Measurements from ENCODE around the gene ARHGAP10.

The ARHGAP10 gene, protein sequence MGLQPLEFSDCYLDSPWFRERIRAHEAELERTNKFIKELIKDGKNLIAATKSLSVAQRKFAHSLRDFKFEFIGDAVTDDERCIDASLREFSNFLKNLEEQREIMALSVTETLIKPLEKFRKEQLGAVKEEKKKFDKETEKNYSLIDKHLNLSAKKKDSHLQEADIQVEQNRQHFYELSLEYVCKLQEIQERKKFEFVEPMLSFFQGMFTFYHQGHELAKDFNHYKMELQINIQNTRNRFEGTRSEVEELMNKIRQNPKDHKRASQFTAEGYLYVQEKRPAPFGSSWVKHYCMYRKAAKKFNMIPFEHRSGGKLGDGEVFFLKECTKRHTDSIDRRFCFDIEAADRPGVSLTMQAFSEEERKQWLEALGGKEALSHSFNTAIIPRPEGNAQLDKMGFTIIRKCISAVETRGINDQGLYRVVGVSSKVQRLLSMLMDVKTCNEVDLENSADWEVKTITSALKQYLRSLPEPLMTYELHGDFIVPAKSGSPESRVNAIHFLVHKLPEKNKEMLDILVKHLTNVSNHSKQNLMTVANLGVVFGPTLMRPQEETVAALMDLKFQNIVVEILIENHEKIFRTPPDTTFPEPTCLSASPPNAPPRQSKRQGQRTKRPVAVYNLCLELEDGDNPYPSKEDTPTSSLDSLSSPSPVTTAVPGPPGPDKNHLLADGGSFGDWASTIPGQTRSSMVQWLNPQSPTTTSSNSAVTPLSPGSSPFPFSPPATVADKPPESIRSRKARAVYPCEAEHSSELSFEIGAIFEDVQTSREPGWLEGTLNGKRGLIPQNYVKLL

GRCh38 chr4:147731580-147732517, at the start of gene ARHGAP10:
TSS of gene ARHGAP10 (plus strand) at chr4:147732088. CDS start at chr4:147732302, 214 bp downstream.
- DNase-seq (ENCODE audit: low read depth) = peak; percentile 80

DNA sequence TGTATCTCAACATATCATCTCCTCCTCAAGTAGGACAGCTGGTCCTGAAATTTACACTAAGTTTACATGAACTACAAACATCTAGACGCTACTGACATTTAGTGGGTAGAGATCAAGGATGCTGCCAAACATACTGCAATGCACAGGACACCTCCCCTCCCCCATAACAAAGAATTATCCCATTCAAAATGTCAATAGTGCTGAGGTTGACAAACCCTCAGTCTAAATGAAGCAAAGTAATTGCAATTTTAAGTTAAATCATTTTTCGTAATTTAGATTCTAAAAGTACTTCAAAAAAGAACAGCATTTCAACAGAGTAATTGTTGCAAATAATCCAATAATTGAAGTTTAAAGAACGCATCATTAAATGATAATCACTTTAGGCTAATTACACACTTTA, 49.1 kb upstream of the ARHGAP10 start:
- peak; percentile 18 for DNase-seq (ENCODE audit: low read depth)

GRCh38 chr4:147683188-147683591, 48.7 kb upstream of the ARHGAP10 start:
- peak; percentile 44 for DNase-seq (ENCODE audit: low read depth)

DNA sequence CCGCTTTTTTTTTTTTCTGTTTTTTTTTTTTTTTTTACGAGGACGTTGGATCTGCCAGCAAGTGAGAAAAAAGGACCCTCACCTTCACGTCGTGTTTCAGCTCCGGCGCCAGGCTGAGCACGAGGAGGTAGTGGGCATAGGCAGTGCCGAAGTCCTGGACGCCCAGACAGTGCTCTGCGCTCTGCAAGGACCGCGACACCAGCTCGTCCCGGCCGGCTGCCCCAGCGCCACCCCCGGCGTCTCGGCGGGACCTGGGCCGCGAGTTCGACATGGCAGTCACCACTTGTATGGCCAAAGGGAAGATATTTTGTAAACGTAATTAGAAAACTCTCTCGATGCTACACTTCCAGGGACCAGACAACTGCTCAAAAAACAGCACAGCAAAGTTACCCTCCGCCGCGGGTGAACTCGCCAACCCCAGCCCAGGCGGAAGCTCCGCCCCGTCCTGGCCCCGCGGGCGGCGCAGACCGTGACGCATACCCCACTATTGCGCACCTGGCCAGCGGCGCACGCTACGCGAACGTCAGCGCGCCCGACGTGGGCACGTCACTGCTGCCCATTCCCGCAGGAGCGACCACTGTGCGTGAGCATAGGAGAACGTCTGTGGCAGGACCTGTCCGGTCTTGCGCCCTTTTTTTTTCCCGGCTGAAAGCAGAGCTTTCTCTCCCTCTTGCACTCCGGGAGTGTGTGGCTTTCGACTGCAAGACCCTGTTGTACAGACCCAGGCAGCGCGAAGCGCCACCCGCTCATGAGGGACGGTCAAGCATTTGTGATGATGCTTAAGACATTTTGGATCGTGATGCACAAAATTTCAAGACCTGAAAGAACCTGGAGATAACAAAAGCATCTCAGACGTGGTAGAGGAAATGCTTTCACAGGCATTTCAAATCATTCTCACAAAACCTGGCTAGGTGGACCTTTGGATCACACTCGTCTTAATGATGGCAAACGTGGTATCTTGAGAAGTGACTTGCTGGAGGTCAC, 47.9 kb upstream of the ARHGAP10 start, which contains the start of gene PRMT9:
Gene PRMT9 (minus strand): TSS at position 447 of the 984 bp plus-strand sequence. CDS start 176 bp downstream, at position 271.
- peak; percentile 91 for DNase-seq (ENCODE audit: low read depth)

DNA sequence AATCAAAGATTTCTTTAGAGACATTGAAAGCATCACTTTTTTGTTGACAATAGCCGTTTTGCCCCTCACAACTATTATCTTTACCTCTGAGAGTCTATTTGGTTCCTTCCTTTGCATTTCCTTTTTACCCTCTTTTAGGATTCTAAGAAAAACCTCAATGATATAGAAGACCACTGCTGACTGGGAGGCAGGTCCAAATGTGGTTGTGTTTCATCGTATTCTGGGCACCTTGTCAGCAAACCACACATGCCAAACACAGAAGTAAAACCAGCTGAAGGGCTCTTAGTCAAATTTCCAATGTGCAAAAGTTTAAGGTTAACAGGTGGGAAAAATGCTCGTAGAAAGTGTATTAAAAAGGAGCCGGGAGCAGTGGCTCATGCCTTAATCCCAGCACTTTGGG, 42.8 kb upstream of the ARHGAP10 start:
- no peak for DNase-seq (ENCODE audit: low read depth)

DNA sequence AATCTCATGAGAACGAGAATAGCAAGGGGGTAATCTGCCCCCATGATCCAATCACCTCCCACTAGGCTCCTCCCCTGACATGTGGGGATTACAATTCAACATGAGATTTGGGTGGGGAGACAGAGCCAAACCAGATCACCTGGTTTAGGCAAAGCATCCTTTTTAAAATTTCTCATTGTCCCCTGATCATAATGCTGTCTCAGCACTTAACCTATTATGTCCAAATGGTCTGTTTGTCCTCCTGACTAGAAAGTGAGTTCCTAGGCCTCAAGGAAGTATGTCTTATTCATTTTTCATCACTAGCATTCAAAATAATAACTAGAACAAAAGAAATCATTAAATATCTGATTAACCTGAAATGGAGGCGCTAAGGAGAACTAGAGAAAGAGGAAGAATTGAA, 40.1 kb upstream of the ARHGAP10 start:
- no peak for DNase-seq (ENCODE audit: low read depth)

- no peak for DNase-seq (ENCODE audit: low read depth)
These were observed 38.7 kb upstream of the ARHGAP10 start for GRCh38 chr4:147693218-147693617.

DNA sequence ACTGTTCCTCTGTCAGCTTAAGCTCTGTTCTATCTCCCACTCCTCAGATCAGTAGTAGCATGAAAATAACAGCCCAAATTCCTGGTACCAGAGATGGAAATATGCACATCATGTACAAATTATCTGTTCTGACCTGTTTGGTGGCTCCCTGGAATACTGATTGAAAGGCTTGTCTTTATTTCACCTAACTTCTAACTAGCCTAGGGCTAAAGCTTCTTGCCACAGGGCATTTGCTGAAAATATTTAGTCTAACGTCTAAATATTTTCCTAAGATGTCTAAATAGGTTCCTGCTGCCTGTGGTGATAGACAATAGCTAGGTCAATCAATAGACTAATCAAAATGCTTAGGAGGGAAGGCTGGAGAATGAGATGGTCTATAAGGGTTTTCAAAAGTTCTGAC, 35.0 kb upstream of the ARHGAP10 start:
- no peak for DNase-seq (ENCODE audit: low read depth)

GRCh38 chr4:147704846-147705245, 27.0 kb upstream of the ARHGAP10 start:
- no peak for DNase-seq (ENCODE audit: low read depth)

- peak; percentile 27 for DNase-seq (ENCODE audit: low read depth)
These were observed 23.8 kb upstream of the ARHGAP10 start for GRCh38 chr4:147707892-147708672.

DNA sequence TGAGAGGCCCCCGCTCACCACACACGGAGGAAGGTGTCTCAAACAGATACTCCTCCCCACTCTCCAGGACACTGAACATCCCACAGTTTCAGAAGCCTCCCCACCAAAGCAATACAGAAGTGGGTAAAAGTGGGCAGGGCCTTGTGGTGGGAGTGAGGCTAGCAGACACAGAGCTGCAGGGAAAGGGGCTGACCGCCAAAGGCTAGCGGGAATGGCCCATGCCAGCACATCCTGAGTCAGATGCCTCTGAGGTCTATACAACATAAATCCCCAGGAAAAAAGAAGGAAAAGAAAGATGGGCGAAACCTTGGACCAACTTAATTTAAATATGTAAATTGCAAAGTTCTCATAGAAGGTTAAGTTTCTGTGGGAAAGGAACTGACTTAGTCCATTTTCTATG, 21.9 kb upstream of the ARHGAP10 start:
- DNase-seq (ENCODE audit: low read depth) = peak; percentile 44

DNA sequence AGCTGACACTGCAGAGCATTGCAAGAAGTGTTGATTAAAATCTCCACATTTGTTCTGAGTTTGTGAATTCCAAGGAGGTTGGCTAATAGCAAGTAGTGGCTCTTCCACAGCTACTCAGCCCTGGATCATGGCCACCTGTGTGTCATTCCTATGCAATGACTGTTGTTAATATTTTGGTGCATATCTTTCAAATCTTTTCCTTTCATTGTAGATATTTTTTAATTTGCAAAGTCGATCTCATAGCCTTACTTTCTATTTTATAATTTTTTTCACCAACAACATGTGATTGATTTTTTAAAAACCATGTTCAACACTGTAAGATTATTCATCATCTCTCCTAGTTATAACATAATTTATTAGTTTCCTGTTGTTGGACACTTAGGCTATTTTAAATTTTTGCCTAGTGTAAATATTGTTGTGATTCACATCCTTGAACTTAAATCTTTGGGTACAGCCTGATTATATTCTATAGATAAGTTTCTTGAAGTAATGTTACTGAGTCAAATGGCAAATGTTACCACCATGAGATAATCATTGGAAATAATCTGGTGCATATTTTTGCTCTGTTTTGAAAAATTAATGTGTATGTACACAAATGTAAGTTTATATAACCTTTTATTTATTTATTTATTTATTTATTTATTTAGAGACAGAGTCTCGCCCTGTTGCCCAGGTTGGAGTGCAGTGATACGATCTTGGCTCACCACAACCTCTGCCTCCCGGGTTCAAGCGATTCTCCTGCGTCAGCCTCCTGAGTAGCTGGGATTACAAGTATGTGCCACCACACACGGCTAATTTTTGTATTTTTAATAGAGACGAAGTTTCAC, 17.1 kb upstream of the ARHGAP10 start:
- peak; percentile 95 for DNase-seq (ENCODE audit: low read depth)

DNA sequence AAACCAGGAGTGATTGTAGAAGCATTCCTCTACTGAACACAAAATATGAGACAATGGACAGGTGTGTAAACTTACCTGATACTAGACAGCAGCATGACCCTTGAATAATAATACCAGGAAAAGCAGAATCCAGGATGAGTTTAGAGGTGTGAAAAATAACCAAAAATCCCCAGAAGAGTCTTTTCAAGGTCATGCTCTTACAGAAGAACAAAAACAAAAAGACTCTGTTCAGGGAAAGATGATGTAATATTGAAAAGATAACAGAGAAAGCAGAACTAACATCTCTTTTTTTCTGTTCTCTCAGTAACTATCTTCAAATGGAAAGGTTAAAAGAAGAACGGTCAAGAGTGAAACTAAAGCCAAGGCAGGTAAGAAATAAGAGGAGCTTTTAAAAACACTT, 14.0 kb upstream of the ARHGAP10 start:
- peak; percentile 20 for DNase-seq (ENCODE audit: low read depth)

- peak; percentile 14 for DNase-seq (ENCODE audit: low read depth)
These were observed 8.6 kb upstream of the ARHGAP10 start for GRCh38 chr4:147723326-147723725.

GRCh38 chr4:147724468-147725201, 7.3 kb upstream of the ARHGAP10 start:
- DNase-seq (ENCODE audit: low read depth) = no peak

- DNase-seq (ENCODE audit: low read depth) = peak; percentile 66
These were observed 6.2 kb upstream of the ARHGAP10 start for GRCh38 chr4:147725673-147726072.

DNA sequence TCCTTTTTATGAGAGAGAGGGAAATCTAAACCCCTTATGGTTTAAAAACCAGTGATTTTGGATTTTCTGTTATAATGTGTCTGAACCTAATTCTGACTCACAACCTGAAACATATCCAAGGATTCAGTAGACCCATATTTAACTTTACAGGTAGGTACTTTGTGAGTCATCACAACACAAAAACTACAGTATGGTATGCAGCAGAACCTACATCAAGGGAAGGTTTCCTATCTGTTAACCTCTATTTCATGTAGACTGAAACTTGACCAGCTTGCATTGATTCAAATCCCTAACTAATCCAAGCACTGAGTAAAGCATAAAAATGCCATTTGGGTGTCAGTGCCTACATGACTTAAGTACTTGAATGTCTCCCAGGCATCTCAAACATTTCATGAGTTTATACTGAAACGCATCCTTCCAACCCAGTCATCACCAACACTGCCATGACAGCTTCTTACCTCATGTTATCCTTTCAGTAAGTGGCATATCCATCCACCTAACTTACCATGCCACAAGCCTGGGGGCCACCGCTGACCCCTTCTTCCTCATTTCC, 4.3 kb upstream of the ARHGAP10 start:
- no peak for DNase-seq (ENCODE audit: low read depth)

DNA sequence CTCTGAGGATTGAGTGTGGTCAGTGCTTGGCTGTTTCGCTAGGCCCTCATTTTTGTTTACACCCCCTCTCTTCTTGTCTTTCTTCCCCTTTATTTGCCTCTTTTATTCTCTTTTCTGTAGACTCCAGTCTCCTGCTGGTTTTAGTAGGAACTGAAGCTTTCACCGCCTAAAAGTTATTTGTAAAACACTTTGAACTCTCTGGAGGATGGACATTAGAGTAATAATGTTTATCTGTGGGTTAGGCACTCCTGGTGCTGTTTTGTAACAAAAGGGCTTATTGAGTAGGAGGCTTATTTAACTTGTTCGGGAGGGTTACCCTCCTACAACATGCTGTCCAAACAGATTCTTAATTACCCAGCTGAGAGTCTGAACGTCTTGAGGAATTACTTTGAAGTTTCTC, 1.6 kb upstream of the ARHGAP10 start:
- DNase-seq (ENCODE audit: low read depth) = peak; percentile 17

Measured in iris pigment epithelial cell (primary cell).